Coronary artery (tissue), 2 donors: ENCODE results near the gene KCNMA1.
A peak's percentile ranks its signal among the peaks of the same experiment; 100 is the strongest.

Source experiments
- DNase-seq: peaks from one replicate; pipeline ENCODE4 v3.0.0-alpha.2; 2017; ENCODE audit warnings: low spot score
- H3K27ac ChIP-seq, 2 donors: fragments of 200-600 bp; sonication (generic); one replicate each; pipeline ENCODE4 v1.5.1; 2016 to 2019
- H3K4me3 ChIP-seq: fragments of 200-600 bp; sonication (generic); 2 replicates; pipeline ENCODE4 v1.5.1; 2016; ENCODE audit warnings: mild to moderate bottlenecking, moderate library complexity
- TF ChIP-seq, protein P1 (sequence below): fragments of 200-600 bp; sonication (generic); IDR thresholded peaks from one replicate; pipeline ENCODE4 v1.5.1; 2019; ENCODE audit warnings: antibody characterized with exemption

KCNMA1 gene

DNA sequence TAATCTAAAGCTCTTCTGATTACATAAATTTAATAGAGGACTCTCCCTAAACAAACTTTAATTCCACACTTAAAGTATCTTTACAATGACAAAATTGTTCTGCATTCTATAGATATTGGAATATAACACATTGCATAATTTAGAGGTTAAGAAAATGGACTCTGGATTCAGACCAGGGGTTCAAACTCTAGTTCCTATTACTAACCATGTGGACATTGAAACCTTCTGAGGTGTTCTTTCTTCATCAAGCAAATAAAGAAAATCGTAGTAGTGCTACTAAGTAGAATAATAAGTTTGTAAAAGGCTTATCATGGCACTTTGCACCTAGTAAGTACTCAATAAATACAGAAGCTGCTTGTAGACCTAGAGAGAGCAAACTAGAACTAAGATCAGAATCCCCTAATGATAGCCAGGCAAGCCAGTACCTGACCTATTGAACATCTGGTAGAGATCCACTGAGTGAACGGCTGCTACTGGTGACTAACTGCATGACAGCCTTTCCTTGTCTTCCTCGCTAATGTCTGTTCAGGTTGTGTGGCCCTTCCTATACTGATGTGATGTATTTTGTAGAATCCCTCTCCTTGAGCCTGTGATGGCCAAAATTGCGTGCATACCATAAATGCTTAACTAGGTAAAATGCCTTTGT, 430.3 kb downstream of the KCNMA1 start:
- H3K27ac ChIP-seq, result peak overlapping the region in 1 of 2 donors; percentile 27
- no peak for DNase-seq
- no peak overlapping the region for H3K4me3 ChIP-seq
- TF ChIP-seq, protein P1, sequence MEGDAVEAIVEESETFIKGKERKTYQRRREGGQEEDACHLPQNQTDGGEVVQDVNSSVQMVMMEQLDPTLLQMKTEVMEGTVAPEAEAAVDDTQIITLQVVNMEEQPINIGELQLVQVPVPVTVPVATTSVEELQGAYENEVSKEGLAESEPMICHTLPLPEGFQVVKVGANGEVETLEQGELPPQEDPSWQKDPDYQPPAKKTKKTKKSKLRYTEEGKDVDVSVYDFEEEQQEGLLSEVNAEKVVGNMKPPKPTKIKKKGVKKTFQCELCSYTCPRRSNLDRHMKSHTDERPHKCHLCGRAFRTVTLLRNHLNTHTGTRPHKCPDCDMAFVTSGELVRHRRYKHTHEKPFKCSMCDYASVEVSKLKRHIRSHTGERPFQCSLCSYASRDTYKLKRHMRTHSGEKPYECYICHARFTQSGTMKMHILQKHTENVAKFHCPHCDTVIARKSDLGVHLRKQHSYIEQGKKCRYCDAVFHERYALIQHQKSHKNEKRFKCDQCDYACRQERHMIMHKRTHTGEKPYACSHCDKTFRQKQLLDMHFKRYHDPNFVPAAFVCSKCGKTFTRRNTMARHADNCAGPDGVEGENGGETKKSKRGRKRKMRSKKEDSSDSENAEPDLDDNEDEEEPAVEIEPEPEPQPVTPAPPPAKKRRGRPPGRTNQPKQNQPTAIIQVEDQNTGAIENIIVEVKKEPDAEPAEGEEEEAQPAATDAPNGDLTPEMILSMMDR, result no peak

DNA sequence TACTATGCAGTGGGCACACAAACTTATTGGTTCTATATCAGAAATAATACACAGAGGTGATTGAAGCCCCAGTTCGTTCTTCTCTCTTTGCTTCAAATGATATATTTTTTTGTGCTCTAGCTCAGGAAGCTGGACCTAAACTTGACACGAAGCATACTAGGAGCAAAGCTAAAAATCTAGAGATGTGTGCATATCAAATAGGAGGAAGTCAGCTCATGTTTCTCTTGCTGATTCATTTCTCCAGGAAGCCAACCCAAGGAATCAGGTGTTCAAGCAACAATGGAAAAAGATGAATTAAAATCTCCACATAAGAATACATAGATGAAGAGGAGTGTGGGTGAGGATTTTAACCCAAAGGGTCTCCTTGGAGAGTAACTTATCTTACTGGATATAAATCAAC, 432.5 kb downstream of the KCNMA1 start:
- TF ChIP-seq, protein P1, result no peak
- no peak for DNase-seq

DNA sequence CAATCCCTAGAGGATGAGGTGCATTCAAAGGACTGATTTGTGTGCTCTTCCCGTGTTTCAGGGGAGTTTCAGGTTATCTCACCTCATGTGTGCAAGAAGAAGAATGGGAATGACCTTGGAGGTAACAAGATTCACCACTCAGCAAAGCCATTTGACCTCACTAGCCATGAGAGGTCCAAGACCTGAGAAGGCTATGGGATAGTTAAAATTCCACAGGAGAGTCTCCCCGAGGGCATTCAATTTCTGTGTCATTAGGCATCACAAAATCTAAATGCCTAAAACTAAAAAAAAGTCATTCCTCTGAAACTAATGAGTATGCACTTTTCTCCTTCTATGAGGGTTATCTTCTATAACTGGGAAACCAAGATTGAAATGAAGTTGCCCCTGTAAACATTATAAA, 433.4 kb downstream of the KCNMA1 start:
- TF ChIP-seq, protein P1, result no peak
- DNase-seq, result no peak
- no peak overlapping the region for H3K27ac ChIP-seq
- no peak overlapping the region for H3K4me3 ChIP-seq

More for the DNA sequence above, 432.5 kb downstream of the KCNMA1 start:
- Histone ChIP-seq H3K4me3 (no peak overlapping the region), H3K27ac (no peak overlapping the region)

DNA sequence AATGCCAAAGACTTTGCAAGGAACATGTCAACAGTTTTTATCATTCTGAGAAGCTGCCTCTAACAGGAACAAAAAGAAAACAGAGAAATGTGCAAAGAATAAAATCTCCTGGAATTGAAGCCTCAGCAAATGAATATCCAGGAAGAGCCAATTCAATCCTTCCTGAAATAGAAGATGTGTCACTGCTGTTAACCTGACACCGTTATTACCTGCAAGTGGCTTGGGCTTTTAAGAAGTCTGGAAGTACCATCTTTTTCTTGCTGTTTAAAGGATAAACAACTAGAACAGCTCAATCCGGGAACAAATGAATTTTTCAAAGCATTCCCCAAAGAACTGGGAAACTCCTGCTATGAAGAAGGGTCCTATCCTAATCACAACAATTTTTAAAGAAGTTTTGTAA, 434.8 kb downstream of the KCNMA1 start:
- TF ChIP-seq, protein P1, result no peak
- Histone ChIP-seq H3K4me3 (no peak overlapping the region), H3K27ac (no peak overlapping the region)
- no peak for DNase-seq

DNA sequence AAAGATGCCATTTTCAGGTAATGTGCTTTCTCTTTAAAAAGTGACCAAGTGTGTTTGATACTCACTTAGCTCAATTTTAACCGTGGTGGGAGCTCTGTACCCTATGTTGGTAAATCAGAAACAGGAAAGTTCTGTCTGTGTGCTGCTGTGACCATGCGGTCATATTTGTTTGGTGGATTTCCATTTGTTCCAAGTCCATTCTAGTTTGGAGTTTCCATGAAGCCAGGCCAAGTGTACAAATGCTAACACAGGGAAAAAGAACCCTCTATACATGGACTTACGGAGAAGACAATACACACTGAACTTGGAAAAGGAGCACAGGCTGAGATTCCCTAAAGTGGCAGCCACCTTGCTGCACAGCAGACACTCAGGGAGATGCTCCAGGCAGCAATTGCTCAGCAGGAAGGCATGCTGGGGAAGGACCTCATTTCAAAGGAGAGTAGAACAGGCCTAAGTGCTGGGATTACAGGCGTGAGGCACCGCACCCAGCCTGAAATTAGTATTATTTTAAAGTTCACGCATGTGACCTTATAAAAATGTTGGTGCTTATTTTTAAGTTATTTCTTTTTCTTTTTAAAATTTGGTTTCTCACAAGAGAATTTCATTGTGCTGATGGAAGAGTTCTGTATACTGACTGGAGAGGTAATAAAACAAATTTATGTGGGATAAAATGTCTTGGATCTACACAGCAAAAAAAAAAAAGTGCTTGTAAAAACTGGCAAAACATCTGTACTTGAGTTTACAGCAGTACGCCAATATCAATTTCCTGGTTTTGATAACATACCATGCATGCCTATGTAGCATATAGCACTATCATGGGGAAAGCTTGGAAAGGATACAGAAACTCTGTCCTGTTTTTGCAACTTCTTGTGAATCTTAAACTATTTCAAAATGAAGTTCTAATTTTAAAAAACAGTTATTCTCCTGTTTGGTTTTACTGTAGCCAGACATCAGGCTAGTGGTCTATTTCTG, 436.2 kb downstream of the KCNMA1 start:
- no peak overlapping the region for H3K4me3 ChIP-seq
- no peak for DNase-seq
- H3K27ac ChIP-seq, result peak overlapping the region in 1 of 2 donors; percentile 4
- TF ChIP-seq, protein P1, result no peak

DNA sequence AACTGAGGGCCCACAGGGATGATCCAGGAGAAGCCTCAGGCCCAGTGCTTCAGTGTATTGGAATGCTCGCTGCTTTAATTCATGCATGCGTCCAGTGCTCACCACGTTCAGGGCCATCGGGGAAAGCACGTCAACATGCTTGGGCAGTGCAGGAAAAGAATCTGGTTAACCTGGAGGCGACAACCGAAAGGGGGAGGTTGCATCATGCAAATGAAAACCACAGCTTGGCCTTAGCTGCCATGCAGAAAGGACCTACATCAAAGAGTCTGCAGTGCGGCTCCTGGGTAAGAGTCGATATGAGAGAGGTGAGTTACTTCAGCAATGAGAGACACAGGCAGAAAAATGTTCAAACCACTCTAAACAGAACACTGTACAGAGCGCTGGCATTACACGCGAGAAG, 440.1 kb downstream of the KCNMA1 start:
- TF ChIP-seq, protein P1, result no peak
- Histone ChIP-seq H3K27ac (no peak overlapping the region), H3K4me3 (no peak overlapping the region)
- DNase-seq, result no peak
